Suprapubic skin (tissue), 3 donors: Measurements from ENCODE around the gene AK4.

Source experiments
- EP300 ChIP-seq: sonication (generic); formaldehyde crosslinking; IDR thresholded peaks from one replicate; pipeline ENCODE4 v1.6.1; 2017; ENCODE audit warnings: antibody characterized with exemption
- POLR2A ChIP-seq, 2 donors: fragments of 450-650 bp; IDR thresholded peaks; one replicate each; pipeline ENCODE4 v1.6.1; 2017; ENCODE audit warnings: antibody characterized with exemption in 2 of 2, mild to moderate bottlenecking in 2 of 2, moderate library complexity in 2 of 2
- TF ChIP-seq, protein P1 (sequence below), 2 donors: fragments of 200-600 bp in 1 of 2; fragments of 450-650 bp in 1 of 2; sonication (generic) in 1 of 2; IDR thresholded peaks; one replicate each; pipeline ENCODE4 v1.5.1; 2016 to 2019; ENCODE audit warnings: antibody characterized with exemption in 2 of 2, mild to moderate bottlenecking in 1 of 2, moderate library complexity in 1 of 2

DNA sequence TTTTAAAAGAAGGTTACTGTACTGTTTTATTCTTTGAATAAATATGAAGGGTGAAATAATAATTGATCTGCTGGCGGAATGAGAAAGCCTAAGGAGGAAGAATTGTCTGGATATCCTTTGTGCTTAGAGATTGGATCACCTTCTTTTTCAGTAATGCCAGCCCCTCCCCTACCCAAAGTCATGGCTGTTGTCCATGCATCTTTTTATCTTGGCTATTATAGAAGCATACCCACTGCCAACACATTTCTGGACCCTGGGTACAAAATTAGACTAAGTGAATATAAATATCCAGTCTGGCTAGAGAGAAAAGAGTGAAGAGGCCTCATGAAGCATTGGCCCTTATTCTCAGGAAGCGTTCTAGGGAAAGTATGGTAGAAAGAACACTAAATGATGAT, 28.1 kb downstream of the AK4 start:
- TF ChIP-seq, protein P1, sequence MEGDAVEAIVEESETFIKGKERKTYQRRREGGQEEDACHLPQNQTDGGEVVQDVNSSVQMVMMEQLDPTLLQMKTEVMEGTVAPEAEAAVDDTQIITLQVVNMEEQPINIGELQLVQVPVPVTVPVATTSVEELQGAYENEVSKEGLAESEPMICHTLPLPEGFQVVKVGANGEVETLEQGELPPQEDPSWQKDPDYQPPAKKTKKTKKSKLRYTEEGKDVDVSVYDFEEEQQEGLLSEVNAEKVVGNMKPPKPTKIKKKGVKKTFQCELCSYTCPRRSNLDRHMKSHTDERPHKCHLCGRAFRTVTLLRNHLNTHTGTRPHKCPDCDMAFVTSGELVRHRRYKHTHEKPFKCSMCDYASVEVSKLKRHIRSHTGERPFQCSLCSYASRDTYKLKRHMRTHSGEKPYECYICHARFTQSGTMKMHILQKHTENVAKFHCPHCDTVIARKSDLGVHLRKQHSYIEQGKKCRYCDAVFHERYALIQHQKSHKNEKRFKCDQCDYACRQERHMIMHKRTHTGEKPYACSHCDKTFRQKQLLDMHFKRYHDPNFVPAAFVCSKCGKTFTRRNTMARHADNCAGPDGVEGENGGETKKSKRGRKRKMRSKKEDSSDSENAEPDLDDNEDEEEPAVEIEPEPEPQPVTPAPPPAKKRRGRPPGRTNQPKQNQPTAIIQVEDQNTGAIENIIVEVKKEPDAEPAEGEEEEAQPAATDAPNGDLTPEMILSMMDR (IDR thresholded peaks at IDR 0.05) = no peak
- no peak for TF ChIP-seq POLR2A (IDR thresholded peaks at IDR 0.05)
- TF ChIP-seq EP300 = no peak
